GM08714 (cell line): ENCODE measurements around the gene SRSF10.

ENCODE experiments used
- H3K4me3 ChIP-seq: fragments of 200-500 bp; sonication (Bioruptor generic); 2 replicates; pipeline ENCODE4 v1.5.1; 2014; ENCODE audit warnings: mild to moderate bottlenecking, low read length, inconsistent platforms
- ZNF274 ChIP-seq: IDR thresholded peaks from 2 replicates; pipeline ENCODE4 v1.6.1; 2012; ENCODE audit warnings: mild to moderate bottlenecking, low read depth, low read length

Gene SRSF10

DNA sequence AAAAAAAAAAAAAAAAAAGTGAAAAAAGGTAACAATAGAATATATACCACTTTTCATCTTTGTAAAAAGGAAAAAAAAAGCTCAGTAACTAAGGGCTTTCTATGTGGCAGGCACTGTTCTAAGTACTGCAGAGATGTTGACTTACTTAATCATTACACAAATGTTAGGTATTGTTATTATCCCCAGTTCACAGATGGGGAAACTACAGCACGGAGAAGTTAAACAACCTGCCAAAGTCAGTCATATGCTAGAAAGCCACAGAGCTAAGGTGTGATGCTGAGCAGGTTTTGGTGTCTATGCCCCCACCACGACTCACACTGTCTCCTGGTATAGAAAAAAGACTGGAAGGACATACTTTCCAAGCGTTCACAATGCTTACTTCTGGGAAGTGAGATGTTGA is 27.1 kb downstream of the SRSF10 start:
- TF ChIP-seq ZNF274: no peak
- H3K4me3 ChIP-seq: no peak overlapping the region

DNA sequence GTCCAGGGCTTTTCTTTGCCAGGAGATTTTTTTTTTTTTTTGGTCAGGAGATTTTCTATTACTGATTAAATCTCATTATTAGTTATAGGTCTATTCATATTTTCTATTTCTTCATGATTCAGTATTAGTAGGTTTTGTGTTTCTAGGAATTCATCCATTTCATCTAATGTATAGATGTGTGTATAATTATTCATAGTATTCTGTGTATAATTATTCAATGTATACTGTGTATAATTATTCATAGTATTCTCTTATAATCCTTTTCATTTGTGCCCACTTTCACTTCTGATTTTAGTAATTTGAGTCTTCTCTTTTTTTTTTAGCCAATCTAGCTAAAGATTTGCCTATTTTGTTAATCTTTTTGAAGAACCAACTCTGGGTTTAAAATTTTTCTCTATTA is 32.8 kb downstream of the SRSF10 start:
- no peak for TF ChIP-seq ZNF274
- no peak overlapping the region for H3K4me3 ChIP-seq

- no peak overlapping the region for H3K4me3 ChIP-seq
- TF ChIP-seq ZNF274: no peak
Measured at GRCh38 chr1:23936481-23937176, 43.5 kb downstream of the SRSF10 start.

GRCh38 chr1:23931491-23931880 is 48.6 kb downstream of the SRSF10 start:
- TF ChIP-seq ZNF274: no peak
- H3K4me3 ChIP-seq: no peak overlapping the region

DNA sequence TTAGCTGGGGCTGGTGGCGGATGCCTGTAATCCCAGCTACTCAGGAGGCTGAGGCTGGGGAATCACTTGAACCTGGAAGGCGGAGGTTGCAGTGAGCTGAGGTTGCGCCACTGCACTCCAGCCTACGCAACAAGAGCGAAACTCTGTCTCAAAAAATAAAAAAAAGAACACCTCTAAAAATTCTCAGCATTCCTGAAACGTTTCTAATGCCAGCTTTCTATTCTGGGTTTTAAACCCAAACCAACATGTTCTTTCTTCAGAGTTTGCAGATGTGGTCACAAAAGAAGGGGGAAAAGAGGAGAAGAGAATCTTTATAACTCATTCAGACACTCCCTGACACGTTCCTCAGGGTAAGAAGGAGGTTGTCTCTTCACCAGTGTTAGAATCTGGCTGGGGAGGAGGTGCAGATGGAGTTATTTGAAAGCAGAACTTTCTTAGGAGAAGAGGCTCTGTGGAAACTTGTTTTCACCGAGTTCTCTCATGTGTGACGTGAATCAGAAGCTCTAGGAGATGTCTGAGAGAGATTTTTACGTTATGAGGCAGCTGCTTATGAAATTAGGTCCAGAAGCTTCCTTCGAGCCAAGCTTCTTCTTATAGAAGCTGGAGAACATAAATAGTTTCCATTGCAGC is 49.2 kb downstream of the SRSF10 start:
- no peak for TF ChIP-seq ZNF274
- H3K4me3 ChIP-seq: no peak overlapping the region

DNA sequence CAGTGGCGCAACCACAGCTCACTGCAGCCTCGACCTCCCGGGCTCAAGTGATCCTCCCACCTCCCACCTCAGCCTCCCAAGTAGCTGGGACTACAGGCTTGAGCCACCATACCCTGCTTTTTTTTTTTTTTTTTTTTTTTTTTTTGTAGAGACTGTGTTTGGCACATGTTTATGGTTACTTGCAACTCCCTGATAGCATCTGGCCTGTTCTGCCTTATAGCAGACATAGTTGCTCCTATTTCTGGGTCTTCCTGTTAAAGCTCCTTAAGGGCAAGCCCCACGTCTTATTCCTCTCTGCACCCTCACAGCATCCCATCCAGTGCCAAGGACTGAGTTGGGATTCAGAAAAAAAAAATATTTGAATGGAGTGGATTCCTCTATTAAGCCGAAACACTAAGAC is 49.9 kb downstream of the SRSF10 start:
- no peak for TF ChIP-seq ZNF274
- H3K4me3 ChIP-seq: no peak overlapping the region

DNA sequence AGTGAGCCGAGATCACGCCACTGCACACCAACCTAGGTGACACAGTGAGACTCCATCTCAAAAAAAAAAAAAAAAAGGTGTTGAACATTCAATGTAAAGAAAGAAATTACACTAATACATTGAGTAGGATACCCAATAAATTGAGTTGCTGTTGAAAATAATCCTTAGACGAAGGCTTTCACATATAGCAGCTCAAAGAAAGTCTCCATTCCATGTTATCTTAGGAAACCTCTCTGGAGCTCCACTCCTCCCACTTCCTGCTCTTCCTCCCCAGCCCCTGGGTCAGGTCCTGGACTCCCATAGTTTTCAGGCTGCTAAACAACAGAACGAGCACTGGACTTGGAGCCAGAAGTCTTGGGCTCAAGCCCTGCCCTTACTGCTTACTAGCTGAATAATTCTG is 51.3 kb downstream of the SRSF10 start:
- TF ChIP-seq ZNF274: no peak
- H3K4me3 ChIP-seq: no peak overlapping the region

- no peak for TF ChIP-seq ZNF274
- no peak overlapping the region for H3K4me3 ChIP-seq
Measured at GRCh38 chr1:23927097-23927496, 53.0 kb downstream of the SRSF10 start.

DNA sequence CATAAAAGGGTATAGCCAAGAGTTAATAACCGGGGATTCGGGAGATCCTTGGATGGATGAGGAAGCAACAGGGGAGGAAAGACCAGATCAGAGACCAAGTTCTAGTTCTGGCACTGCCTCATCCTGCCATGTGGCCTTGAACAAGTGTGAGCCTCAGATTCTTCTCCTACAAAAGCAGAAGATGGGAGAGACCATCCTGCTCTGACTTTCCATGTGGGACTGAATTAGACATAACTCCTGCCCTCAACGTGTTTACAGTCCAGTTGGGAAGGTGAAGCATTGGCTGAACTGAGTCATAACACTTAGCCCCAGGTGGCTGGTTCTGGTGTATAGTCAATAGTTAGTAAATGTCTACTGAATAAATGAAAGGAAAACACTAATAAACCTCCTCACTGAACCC is 54.8 kb downstream of the SRSF10 start:
- TF ChIP-seq ZNF274: no peak
- H3K4me3 ChIP-seq: no peak overlapping the region

DNA sequence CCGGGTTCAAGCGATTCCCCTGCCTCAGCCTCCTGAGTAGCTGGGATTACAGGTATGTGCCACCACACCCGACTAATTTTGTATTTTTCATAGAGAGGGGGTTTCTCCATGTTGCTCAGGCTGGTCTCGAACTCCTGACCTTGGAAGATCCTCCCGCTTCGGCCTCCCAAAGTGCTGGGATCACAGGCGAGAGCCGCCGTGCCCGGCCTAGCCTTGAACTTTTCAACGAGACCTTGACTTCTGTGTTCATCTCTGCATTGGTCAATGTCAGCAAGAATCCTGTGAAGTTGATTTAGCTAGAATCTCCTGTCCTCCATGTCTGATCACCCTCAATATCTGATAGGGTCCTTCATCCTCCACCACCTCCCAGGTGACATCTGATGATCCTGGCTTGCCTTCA is 55.5 kb downstream of the SRSF10 start:
- no peak overlapping the region for H3K4me3 ChIP-seq
- TF ChIP-seq ZNF274: no peak

- no peak overlapping the region for H3K4me3 ChIP-seq
- no peak for TF ChIP-seq ZNF274
Measured at GRCh38 chr1:23923592-23924499, 56.3 kb downstream of the SRSF10 start.

DNA sequence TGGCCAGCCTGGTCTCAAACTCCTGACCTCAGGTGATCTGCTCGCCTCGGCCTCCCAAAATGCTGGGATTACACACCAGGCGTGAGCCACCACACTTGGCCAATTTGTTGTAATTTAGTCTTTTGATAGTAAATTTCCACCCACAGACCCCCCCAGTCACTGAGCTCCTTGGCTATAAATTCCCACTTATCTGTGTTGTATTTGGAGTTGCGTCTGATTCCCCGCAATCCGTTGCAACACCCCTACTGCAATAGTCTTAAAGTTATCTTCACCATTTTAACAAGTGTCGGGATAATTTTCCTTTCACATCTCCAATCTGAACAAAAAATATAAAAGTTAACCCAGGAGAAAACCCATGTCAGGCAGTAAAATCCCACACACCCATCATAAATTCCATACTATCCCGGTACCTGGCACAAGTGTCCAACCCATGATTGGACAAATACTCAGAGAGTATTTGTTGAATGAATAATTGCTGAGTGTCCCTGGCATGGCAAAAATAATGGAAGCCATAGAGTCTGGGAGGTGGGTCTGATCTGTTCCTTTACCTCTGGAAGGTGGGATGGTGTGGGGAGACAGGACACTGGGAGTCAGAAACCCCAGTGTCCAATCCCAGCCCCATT is 57.7 kb downstream of the SRSF10 start:
- no peak overlapping the region for H3K4me3 ChIP-seq
- TF ChIP-seq ZNF274: no peak

- no peak for TF ChIP-seq ZNF274
- H3K4me3 ChIP-seq: no peak overlapping the region; the same call in 1 of the 2 replicates
Measured at GRCh38 chr1:23916209-23917131, 63.7 kb downstream of the SRSF10 start.

DNA sequence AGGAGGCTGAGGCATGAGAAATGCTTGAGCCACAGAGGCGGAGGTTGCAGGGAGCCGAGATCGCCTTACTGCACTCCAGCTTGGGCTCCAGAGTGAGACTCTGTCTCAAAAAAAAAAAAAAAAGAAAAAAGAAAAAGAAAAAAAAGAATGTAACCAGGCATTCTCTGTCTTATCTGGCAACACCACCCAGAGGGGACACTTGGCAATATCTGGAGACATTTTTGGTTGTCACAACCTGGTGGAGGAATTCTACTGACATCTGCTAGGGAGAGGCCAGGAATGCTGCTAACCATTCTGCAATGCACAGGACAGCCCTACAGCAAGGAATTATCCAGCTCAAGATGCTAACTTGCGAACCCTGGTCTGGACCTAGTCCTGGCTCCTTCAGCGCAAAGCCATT is 64.7 kb downstream of the SRSF10 start:
- no peak for TF ChIP-seq ZNF274
- H3K4me3 ChIP-seq: no peak overlapping the region
